Ishikawa (cell line): ENCODE results near the gene MDFI.

ENCODE experiments used
- CEBPB ChIP-seq: IDR thresholded peaks from 2 replicates; pipeline ENCODE4 v1.6.1; 2012
- CREB1 ChIP-seq: IDR thresholded peaks from 2 replicates; pipeline ENCODE4 v1.6.1; 2012; ENCODE audit warnings: low read depth
- EGR1 ChIP-seq: IDR thresholded peaks from 2 replicates; pipeline ENCODE4 v1.6.1; 2012
- EP300 ChIP-seq: IDR thresholded peaks from 2 replicates; pipeline ENCODE4 v1.6.1; 2012; ENCODE audit warnings: borderline replicate concordance
- FOXM1 ChIP-seq: IDR thresholded peaks from 2 replicates; pipeline ENCODE4 v1.6.1; 2012; ENCODE audit warnings: low read depth, borderline replicate concordance
- MAX ChIP-seq: IDR thresholded peaks from 2 replicates; pipeline ENCODE4 v1.6.1; 2012
- NFIC ChIP-seq: IDR thresholded peaks from 2 replicates; pipeline ENCODE4 v1.6.1; 2012
- RAD21 ChIP-seq: IDR thresholded peaks from 2 replicates; pipeline ENCODE4 v1.6.1; 2012; ENCODE audit warnings: low read depth
- TAF1 ChIP-seq: IDR thresholded peaks from 2 replicates; pipeline ENCODE4 v1.6.1; 2012; ENCODE audit warnings: low read depth, mild to moderate bottlenecking
- TCF12 ChIP-seq: IDR thresholded peaks from 2 replicates; pipeline ENCODE4 v1.6.1; 2012; ENCODE audit warnings: low read depth
- TEAD4 ChIP-seq: IDR thresholded peaks from 2 replicates; pipeline ENCODE4 v1.6.1; 2012
- USF1 ChIP-seq: IDR thresholded peaks from 2 replicates; pipeline ENCODE4 v1.6.1; 2012
- YY1 ChIP-seq: IDR thresholded peaks from 2 replicates; pipeline ENCODE4 v1.6.1; 2012; ENCODE audit warnings: low read depth
- ZBTB7A ChIP-seq: IDR thresholded peaks from 2 replicates; pipeline ENCODE4 v1.6.1; 2012; ENCODE audit warnings: low read depth
- TF ChIP-seq, protein P1 (sequence below): IDR thresholded peaks from 2 replicates; pipeline ENCODE4 v1.6.1; 2012; ENCODE audit warnings: low read depth, mild to moderate bottlenecking

MDFI gene

DNA sequence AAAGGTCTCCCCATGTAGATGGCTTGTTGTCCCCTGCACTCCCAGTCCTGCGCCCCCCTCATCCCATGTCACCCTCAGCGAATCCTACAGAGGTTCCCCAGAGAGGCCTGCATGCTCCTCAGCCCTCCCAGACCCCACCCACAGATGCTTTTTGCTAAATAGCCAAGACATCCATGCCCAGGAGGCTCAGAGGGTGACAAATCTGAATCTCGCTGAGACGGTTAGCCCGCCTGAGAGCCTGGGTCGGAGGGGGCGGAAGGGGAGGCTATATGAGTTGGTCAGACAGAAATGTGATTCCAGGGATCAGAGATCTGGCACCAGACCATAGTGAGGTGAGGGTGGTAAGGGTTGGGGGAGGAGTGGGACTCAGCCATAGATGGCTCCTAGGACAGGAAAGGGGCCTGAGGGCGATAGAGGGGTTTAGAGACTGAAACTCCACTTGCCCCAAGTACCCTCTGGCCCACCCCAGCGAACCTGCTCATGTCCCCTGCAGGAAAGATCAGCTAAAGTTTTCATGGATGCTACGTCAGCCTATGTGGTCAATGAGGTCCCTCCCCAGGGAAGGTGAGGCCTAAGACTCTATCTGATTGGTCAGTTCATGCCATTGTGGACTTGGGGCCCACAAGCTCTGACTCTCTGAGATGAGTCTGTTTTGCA is 63.9 kb downstream of the MDFI start:
- TF ChIP-seq, protein P1, sequence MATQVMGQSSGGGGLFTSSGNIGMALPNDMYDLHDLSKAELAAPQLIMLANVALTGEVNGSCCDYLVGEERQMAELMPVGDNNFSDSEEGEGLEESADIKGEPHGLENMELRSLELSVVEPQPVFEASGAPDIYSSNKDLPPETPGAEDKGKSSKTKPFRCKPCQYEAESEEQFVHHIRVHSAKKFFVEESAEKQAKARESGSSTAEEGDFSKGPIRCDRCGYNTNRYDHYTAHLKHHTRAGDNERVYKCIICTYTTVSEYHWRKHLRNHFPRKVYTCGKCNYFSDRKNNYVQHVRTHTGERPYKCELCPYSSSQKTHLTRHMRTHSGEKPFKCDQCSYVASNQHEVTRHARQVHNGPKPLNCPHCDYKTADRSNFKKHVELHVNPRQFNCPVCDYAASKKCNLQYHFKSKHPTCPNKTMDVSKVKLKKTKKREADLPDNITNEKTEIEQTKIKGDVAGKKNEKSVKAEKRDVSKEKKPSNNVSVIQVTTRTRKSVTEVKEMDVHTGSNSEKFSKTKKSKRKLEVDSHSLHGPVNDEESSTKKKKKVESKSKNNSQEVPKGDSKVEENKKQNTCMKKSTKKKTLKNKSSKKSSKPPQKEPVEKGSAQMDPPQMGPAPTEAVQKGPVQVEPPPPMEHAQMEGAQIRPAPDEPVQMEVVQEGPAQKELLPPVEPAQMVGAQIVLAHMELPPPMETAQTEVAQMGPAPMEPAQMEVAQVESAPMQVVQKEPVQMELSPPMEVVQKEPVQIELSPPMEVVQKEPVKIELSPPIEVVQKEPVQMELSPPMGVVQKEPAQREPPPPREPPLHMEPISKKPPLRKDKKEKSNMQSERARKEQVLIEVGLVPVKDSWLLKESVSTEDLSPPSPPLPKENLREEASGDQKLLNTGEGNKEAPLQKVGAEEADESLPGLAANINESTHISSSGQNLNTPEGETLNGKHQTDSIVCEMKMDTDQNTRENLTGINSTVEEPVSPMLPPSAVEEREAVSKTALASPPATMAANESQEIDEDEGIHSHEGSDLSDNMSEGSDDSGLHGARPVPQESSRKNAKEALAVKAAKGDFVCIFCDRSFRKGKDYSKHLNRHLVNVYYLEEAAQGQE = no peak
- no peak for TF ChIP-seq EGR1
- no peak for TF ChIP-seq ZBTB7A
- no peak for TF ChIP-seq TAF1
- no peak for TF ChIP-seq TEAD4
- TF ChIP-seq NFIC = no peak
- TF ChIP-seq TCF12 = no peak
- TF ChIP-seq MAX = no peak
- TF ChIP-seq EP300 = no peak
- no peak for TF ChIP-seq YY1
- TF ChIP-seq FOXM1 = no peak
- no peak for TF ChIP-seq USF1
- TF ChIP-seq RAD21 = no peak
- no peak for TF ChIP-seq CREB1
- no peak for TF ChIP-seq CEBPB

DNA sequence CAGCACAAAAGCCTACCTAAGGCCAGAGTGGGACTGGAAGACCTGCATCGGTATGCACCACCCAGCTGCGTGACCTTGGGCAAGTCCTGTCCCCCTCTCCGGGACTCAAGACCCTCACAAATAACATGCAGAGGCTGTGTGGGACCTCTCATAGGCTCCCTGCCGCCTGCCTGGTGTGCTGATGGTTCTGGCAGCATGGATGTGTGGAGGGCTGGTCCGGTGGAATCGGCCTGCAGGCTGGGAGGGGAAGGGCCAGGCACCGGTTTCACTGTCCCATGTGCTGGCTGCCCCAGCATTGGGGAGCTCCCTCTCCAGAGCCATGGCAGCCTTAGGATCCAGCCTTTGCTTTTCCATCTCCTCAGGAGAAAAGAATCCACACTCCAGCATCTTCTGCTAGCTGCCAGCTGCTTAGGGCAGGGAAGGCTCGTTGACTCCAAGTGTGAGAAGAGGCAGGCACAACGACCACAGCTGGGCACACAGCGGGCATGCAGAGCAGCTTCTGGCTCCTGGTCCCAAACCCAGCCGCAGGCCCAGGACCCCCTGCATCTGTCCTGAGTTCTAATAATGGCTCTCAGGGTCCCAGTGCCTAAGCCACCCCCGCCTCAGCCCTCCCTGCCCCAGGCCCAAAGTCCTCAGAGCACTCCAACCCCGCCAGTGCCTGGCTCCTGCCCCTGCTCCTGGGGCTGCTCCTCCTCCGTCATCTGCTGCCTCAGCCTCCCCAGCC is 64.7 kb downstream of the MDFI start:
- TF ChIP-seq MAX (no peak), RAD21 (no peak)
